ENCODE results near the gene PRR12.

DNA sequence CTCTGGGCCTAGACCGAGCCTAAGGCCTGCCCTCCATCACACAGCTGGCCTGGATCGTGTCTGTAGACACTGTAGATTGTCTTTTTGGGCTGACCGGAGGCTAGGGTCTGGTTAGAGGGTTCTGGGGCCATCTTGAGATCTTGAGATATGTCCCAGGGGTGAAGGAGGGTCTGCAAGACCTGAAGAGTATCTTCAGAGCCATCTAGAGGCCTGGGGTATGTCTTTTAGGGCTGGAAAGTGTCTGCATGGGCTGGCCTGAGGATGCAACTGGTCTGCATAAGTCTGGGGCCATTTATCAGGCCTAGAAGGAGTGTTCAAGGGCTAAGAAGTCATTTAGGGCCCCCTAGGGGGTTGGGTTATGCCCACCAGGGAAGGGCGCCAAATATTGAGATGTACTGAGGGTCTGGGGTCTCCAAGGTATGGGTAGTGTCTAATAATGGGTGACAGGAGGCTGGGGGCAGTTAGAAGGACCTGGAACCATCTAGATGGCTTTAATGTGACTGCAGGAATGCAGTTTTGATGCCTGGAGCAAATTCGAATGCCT is 51.6 kb downstream of the PRR12 start:
- TF ChIP-seq, protein P1, sequence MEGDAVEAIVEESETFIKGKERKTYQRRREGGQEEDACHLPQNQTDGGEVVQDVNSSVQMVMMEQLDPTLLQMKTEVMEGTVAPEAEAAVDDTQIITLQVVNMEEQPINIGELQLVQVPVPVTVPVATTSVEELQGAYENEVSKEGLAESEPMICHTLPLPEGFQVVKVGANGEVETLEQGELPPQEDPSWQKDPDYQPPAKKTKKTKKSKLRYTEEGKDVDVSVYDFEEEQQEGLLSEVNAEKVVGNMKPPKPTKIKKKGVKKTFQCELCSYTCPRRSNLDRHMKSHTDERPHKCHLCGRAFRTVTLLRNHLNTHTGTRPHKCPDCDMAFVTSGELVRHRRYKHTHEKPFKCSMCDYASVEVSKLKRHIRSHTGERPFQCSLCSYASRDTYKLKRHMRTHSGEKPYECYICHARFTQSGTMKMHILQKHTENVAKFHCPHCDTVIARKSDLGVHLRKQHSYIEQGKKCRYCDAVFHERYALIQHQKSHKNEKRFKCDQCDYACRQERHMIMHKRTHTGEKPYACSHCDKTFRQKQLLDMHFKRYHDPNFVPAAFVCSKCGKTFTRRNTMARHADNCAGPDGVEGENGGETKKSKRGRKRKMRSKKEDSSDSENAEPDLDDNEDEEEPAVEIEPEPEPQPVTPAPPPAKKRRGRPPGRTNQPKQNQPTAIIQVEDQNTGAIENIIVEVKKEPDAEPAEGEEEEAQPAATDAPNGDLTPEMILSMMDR (IDR thresholded peaks at IDR 0.05), result no peak
- no peak for TF ChIP-seq POLR2AphosphoS5 (IDR thresholded peaks at IDR 0.05; ENCODE audit: low read depth, low read length)
- no peak for TF ChIP-seq SIN3A (IDR thresholded peaks at IDR 0.05; ENCODE audit: borderline replicate concordance, insufficient read depth, low read depth, low read length)
